OCI-LY7 (cell line): ENCODE measurements around the gene SIRPA. TPM values are rescaled to one million over a fixed set of nuclear protein-coding genes. Genes with fewer than 3 reads are reported as not detected.
A peak's percentile ranks its signal among the peaks of the same experiment; 100 is the strongest.

ENCODE experiments used
- BruUV-seq: library from RNA; stranded (reverse); fragments of 400-500 nt; replicated peaks from 2 replicates; lab custom pipeline; 2021; lab: Mats Ljungman, UMichigan
- CTCF ChIA-PET: fragments of 300-600 bp; sonication (Branson Sonifier 250); formaldehyde crosslinking; loops from one replicate; lab custom pipeline; 2022; ENCODE audit warnings: antibody characterized with exemption; ENCODE audit not compliant: unreplicated experiment; lab: Charles Lee
- POLR2A ChIA-PET: fragments of 300-600 bp; sonication (Branson Sonifier 250); formaldehyde crosslinking; loops from one replicate; lab custom pipeline; 2022; ENCODE audit warnings: antibody characterized with exemption; lab: Charles Lee
- DNase-seq: peaks from one replicate; pipeline ENCODE4 v3.0.0-alpha.2; 2015; ENCODE audit warnings: low spot score
- H2AFZ ChIP-seq: fragments of 200-600 bp; sonication (generic), shearing (Covaris generic); 2 replicates; pipeline ENCODE4 v1.6.1; 2014; ENCODE audit warnings: mild to moderate bottlenecking, antibody characterized with exemption, low read length, moderate library complexity
- H3K27ac ChIP-seq: fragments of 200-600 bp; sonication (generic); 2 replicates; pipeline ENCODE4 v1.5.1; 2014; ENCODE audit warnings: mixed run types, low read depth, mild to moderate bottlenecking, moderate library complexity, low read length, inconsistent platforms; ENCODE audit not compliant: poor library complexity, severe bottlenecking
- H3K36me3 ChIP-seq: fragments of 200-600 bp; sonication (generic); 2 replicates; pipeline ENCODE4 v1.6.1; 2014; ENCODE audit warnings: mild to moderate bottlenecking, antibody characterized with exemption, low read length, moderate library complexity, mixed read lengths; ENCODE audit not compliant: insufficient read depth
- H3K4me1 ChIP-seq: fragments of 200-600 bp; sonication (generic); 2 replicates; pipeline ENCODE4 v1.5.1; 2014; ENCODE audit warnings: mild to moderate bottlenecking, low read length; ENCODE audit not compliant: insufficient read depth, poor library complexity, severe bottlenecking
- H3K4me2 ChIP-seq: fragments of 200-600 bp; sonication (generic); 2 replicates; pipeline ENCODE4 v1.6.1; 2014; ENCODE audit warnings: mild to moderate bottlenecking, low read length
- H3K4me3 ChIP-seq: fragments of 200-600 bp; sonication (generic); 2 replicates; pipeline ENCODE4 v1.5.1; 2014; ENCODE audit warnings: mild to moderate bottlenecking, low read depth, low read length; ENCODE audit not compliant: poor library complexity, severe bottlenecking
- H3K79me2 ChIP-seq: fragments of 200-600 bp; sonication (generic); 2 replicates; pipeline ENCODE4 v1.6.1; 2016; ENCODE audit warnings: low read depth, mild to moderate bottlenecking, low read length, moderate library complexity, mixed read lengths; ENCODE audit not compliant: insufficient read depth
- H3K9me2 ChIP-seq: fragments of 200-600 bp; sonication (generic); 2 replicates; pipeline ENCODE4 v1.6.1; 2016; ENCODE audit warnings: mild to moderate bottlenecking, low read length, mixed read lengths; ENCODE audit not compliant: insufficient read depth
- H3K9me3 ChIP-seq: fragments of 200-600 bp; sonication (generic); 2 replicates; pipeline ENCODE4 v1.6.1; 2014; ENCODE audit warnings: mild to moderate bottlenecking, mixed run types, low read length, mixed read lengths
- H4K20me1 ChIP-seq: fragments of 200-600 bp; sonication (generic); 2 replicates; pipeline ENCODE4 v1.6.1; 2014; ENCODE audit warnings: mild to moderate bottlenecking, antibody characterized with exemption, low read length, moderate library complexity, mixed read lengths; ENCODE audit not compliant: insufficient read depth
- CTCF ChIP-seq: fragments of 200-600 bp; sonication (generic); conservative IDR thresholded peaks from 2 replicates; pipeline ENCODE4 v1.5.1; 2014; ENCODE audit warnings: mild to moderate bottlenecking, antibody characterized with exemption, low read length, moderate library complexity, mixed read lengths
- EZH2phosphoT487 ChIP-seq: fragments of 200-600 bp; sonication (generic); IDR thresholded peaks from 2 replicates; pipeline ENCODE4 v1.6.1; 2018; ENCODE audit warnings: low read depth, borderline replicate concordance, mild to moderate bottlenecking, mixed run types, antibody characterized with exemption, low read length, moderate library complexity, mixed read lengths
- intact Hi-C: fragments of 100-400 bp; cut with micrococcal nuclease; formaldehyde crosslinking; loops from one replicate; pipeline ENCODE4 v1.10.0; 2022; ENCODE audit not compliant: unreplicated experiment
- total RNA-seq, 2 experiments: library from RNA; depleted of rRNA in 1 of 2; stranded (reverse); fragments of >200 nt in 1 of 2; shearing (Covaris generic) in 1 of 2; gene quantifications; 2 replicates each; pipeline ENCODE4 v1.2.3, GENCODE V29; 2014 to 2022

SIRPA gene
- total RNA-seq, 2 experiments from 2014 or later, result not detected

GRCh38 chr20:1895674-1896483 lies 672 bp downstream of the SIRPA start:
- DNase-seq, result no peak
- ChIA-PET CTCF (no interaction called here), POLR2A (interaction anchor here (0.7 kb wide), 1 partner anchor 238 kb away, joined by 3 read pairs; no protein-coding TSS in a partner anchor)
- Histone ChIP-seq H3K9me2 (no peaks in the 10 kb centered on the region), H3K27ac (no peak overlapping the region), H3K79me2 (no peaks in the 10 kb centered on the region), H3K4me1 (peaks cover 19% of the 10 kb centered on the region), H4K20me1 (no peaks in the 10 kb centered on the region), H2AFZ (no peak overlapping the region), H3K36me3 (no peaks in the 10 kb centered on the region), H3K4me2 (no peak overlapping the region), H3K4me3 (no peak overlapping the region), H3K9me3 (no peaks in the 10 kb centered on the region)
- intact Hi-C loops, result loop anchor here (5.0 kb wide), 1 partner anchor 206 kb away; the partner anchor contains the start of gene STK35
- BruUV-seq, result no TSS peak
- TF ChIP-seq CTCF (no peak), EZH2phosphoT487 (peak; percentile 16; the same call in 1 of the 2 replicates)

GRCh38 chr20:1896484-1897258 lies 1.5 kb downstream of the SIRPA start:
- Histone ChIP-seq H2AFZ (no peak overlapping the region; the same call in 1 of the 2 replicates), H3K9me2 (no peaks in the 10 kb centered on the region), H3K4me1 (peaks cover 19% of the 10 kb centered on the region), H3K4me3 (no peak overlapping the region), H3K79me2 (no peaks in the 10 kb centered on the region), H3K9me3 (no peaks in the 10 kb centered on the region), H3K36me3 (no peaks in the 10 kb centered on the region), H3K4me2 (0 out of 2 replicates have a peak overlapping the region, but pooled peaks have one; percentile 62), H3K27ac (no peak overlapping the region), H4K20me1 (no peaks in the 10 kb centered on the region)
- intact Hi-C loops, result loop anchor here (5.0 kb wide), 1 partner anchor 206 kb away; the partner anchor contains the start of gene STK35
- POLR2A ChIA-PET, result interaction anchor here (0.7 kb wide), 1 partner anchor 237 kb away, joined by 3 read pairs; no protein-coding TSS in a partner anchor
- BruUV-seq, result no TSS peak
- no peak for TF ChIP-seq EZH2phosphoT487
- TF ChIP-seq CTCF, result no peak
- CTCF ChIA-PET, result interaction anchor here (0.6 kb wide), 1 partner anchor 1170 kb away, joined by 5 read pairs; no protein-coding TSS in a partner anchor
- DNase-seq, result no peak
